GM12873 (cell line): ENCODE results near the gene SBF2.

Experiments
- CTCF ChIP-seq: IDR thresholded peaks from 2 replicates; pipeline ENCODE4 v1.5.1; 2012; ENCODE audit warnings: low read depth, mild to moderate bottlenecking, moderate library complexity, low read length, control low read depth; ENCODE audit not compliant: insufficient read depth; ENCODE audit errors: missing control alignments

SBF2 gene

GRCh38 chr11:10268746-10269488 is 25.1 kb downstream of the SBF2 start:
- TF ChIP-seq CTCF = no peak

- no peak for TF ChIP-seq CTCF
Observed at GRCh38 chr11:10267821-10268220, 26.2 kb downstream of the SBF2 start.

GRCh38 chr11:10265936-10266335 is 28.1 kb downstream of the SBF2 start:
- no peak for TF ChIP-seq CTCF

GRCh38 chr11:10263929-10264328 is 30.1 kb downstream of the SBF2 start:
- no peak for TF ChIP-seq CTCF

- no peak for TF ChIP-seq CTCF
Observed at GRCh38 chr11:10261821-10262220, 32.2 kb downstream of the SBF2 start.

- no peak for TF ChIP-seq CTCF
Observed at GRCh38 chr11:10257478-10257877, 36.5 kb downstream of the SBF2 start.

GRCh38 chr11:10255388-10256125 is 38.5 kb downstream of the SBF2 start:
- no peak for TF ChIP-seq CTCF
